Measurements from ENCODE around the gene MRPL4. TPM values are rescaled to one million over a fixed set of nuclear protein-coding genes. Genes with fewer than 3 reads are reported as not detected.

The MRPL4 gene
- total RNA-seq, 1 experiment from 2014 or later, result 146 TPM

DNA sequence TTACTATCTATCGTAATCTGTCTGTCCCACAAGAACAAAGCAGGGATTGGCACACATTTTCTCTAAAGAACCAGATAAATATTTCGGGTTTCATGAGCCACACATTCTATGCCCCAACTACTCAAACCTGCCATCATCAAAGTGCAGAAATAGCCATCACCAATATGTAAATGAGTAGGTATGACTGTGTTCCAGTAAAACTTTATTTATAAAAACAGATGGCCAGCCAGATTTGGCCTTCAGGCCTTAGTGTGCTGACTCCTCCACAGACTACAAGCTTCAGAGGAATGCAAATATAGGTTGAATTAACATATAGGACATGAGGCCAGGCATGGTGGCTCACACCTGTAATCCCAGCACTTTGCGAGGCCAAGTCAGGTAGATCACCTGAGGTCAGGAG, 48.3 kb upstream of the MRPL4 start:
- no peak for DNase-seq (ENCODE audit: low read depth, low spot score)

DNA sequence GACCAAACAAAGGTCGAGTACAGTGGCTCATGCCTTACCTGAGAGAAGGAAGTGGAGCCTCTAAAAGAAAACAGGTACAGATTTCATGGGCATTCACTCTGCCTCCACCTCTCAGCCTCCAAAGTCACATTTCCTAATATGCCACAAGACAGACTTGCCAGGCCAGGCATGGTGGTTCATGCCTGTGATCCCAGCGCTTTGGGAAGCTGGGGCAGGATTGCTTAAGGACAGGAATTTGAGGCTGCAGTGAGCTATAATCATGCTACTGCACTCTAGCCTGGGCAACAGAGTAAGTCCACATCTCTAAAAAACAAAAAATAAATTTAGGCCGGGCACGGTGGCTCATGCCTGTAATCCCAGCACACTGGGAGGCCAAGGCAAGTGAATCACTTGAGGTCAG, 46.4 kb upstream of the MRPL4 start:
- H3K27me3 ChIP-seq (ENCODE audit: insufficient read depth, low read length), result no peaks in the 10 kb centered on the region
- ChIA-PET RAD21 (ENCODE audit: low non-redundant PET in 1 of 2, low total read pairs in 2 of 2, uncharacterized antibody in 2 of 2, unreplicated experiment in 2 of 2) (no interaction called here), CTCF (interaction anchor here (0.7 to 1.1 kb wide), 2 partner anchors 13 to 45 kb away, joined by 3 to 4 read pairs; no protein-coding TSS in a partner anchor), POLR2A (interaction anchor here (0.9 kb wide), 1 partner anchor 11 kb away, joined by 5 read pairs; the partner anchor contains the start of gene DNMT1)
- no peaks in the 10 kb centered on the region for H4K20me1 ChIP-seq (ENCODE audit: insufficient read depth)
- no peak overlapping the region for H3K9ac ChIP-seq (ENCODE audit: low read length)
- H3K27ac ChIP-seq (ENCODE audit: low read depth, low read length), result no peak overlapping the region
- TF ChIP-seq POLR2AphosphoS5 (IDR thresholded peaks at IDR 0.05; ENCODE audit: low read depth, low read length) (no peak), TCF7L2 (IDR thresholded peaks at IDR 0.05; ENCODE audit: borderline replicate concordance, extremely low read depth, insufficient read depth, insufficient read length) (no peak), JUND (IDR thresholded peaks at IDR 0.05) (no peak), ZFX (IDR thresholded peaks at IDR 0.05) (no peak), ZNF274 (IDR thresholded peaks at IDR 0.05; ENCODE audit: low read depth, low read length) (no peak), SRF (IDR thresholded peaks at IDR 0.05; ENCODE audit: low read depth) (no peak), EZH2phosphoT487 (IDR thresholded peaks at IDR 0.05; ENCODE audit: borderline replicate concordance) (no peak)
- TF ChIP-seq, protein P1, sequence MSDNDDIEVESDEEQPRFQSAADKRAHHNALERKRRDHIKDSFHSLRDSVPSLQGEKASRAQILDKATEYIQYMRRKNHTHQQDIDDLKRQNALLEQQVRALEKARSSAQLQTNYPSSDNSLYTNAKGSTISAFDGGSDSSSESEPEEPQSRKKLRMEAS (IDR thresholded peaks at IDR 0.05), result no peak
- TF ChIP-seq, protein P2, sequence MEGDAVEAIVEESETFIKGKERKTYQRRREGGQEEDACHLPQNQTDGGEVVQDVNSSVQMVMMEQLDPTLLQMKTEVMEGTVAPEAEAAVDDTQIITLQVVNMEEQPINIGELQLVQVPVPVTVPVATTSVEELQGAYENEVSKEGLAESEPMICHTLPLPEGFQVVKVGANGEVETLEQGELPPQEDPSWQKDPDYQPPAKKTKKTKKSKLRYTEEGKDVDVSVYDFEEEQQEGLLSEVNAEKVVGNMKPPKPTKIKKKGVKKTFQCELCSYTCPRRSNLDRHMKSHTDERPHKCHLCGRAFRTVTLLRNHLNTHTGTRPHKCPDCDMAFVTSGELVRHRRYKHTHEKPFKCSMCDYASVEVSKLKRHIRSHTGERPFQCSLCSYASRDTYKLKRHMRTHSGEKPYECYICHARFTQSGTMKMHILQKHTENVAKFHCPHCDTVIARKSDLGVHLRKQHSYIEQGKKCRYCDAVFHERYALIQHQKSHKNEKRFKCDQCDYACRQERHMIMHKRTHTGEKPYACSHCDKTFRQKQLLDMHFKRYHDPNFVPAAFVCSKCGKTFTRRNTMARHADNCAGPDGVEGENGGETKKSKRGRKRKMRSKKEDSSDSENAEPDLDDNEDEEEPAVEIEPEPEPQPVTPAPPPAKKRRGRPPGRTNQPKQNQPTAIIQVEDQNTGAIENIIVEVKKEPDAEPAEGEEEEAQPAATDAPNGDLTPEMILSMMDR (IDR thresholded peaks at IDR 0.05 in 2 of 3, conservative IDR thresholded peaks at IDR 0.05 in 1 of 3; ENCODE audit: borderline replicate concordance in 1 of 3, insufficient read depth in 1 of 3, low read depth in 2 of 3, low read length in 2 of 3), result no peak
- no peak overlapping the region for H2AFZ ChIP-seq (ENCODE audit: low read depth, low read length, poor library complexity, severe bottlenecking)
- no peaks in the 10 kb centered on the region for H3K9me2 ChIP-seq (ENCODE audit: insufficient read depth)
- H3K4me1 ChIP-seq (ENCODE audit: control insufficient read depth in 1 of 2, insufficient read depth in 2 of 2, low read length in 2 of 2), result peaks cover 27 to 33% of the 10 kb centered on the region in 2 experiments
- H3K79me2 ChIP-seq (ENCODE audit: insufficient read depth, low read length), result no peaks in the 10 kb centered on the region
- no TSS peak for BruUV-seq (replicated peaks)
- DNase-seq (ENCODE audit: low read depth, low spot score) (no peak), ATAC-seq (no peak)
- no peak overlapping the region for H3K4me3 ChIP-seq (replicated peaks in 1 of 2; ENCODE audit: low read depth in 1 of 2, low read length in 2 of 2)
- H3K4me2 ChIP-seq (ENCODE audit: low read length), result no peak overlapping the region
- H3K36me3 ChIP-seq (ENCODE audit: control insufficient read depth in 1 of 2, insufficient read depth in 2 of 2, low read length in 2 of 2), result no peaks in the 10 kb centered on the region
- intact Hi-C loops (cut with micrococcal nuclease), result no loop called here
- H3K9me3 ChIP-seq (ENCODE audit: control insufficient read depth in 1 of 2, insufficient read depth in 1 of 2, low read depth in 1 of 2, low read length in 2 of 2), result peaks cover 0 to 9% of the 10 kb centered on the region in 2 experiments; a peak in 1 of 4 replicates

More for the DNA sequence above, 48.3 kb upstream of the MRPL4 start:
- no TSS peak for BruUV-seq (replicated peaks)
- Histone ChIP-seq H3K4me1 (ENCODE audit: control insufficient read depth in 1 of 2, insufficient read depth in 2 of 2, low read length in 2 of 2) (peaks cover 27 to 33% of the 10 kb centered on the region in 2 experiments), H3K9ac (ENCODE audit: low read length) (no peak overlapping the region), H3K27ac (ENCODE audit: low read depth, low read length) (no peak overlapping the region), H3K36me3 (ENCODE audit: control insufficient read depth in 1 of 2, insufficient read depth in 2 of 2, low read length in 2 of 2) (no peaks in the 10 kb centered on the region), H3K4me3 (replicated peaks in 1 of 2; ENCODE audit: low read depth in 1 of 2, low read length in 2 of 2) (no peak overlapping the region), H2AFZ (ENCODE audit: low read depth, low read length, poor library complexity, severe bottlenecking) (no peak overlapping the region), H4K20me1 (ENCODE audit: insufficient read depth) (no peaks in the 10 kb centered on the region), H3K9me2 (ENCODE audit: insufficient read depth) (no peaks in the 10 kb centered on the region), H3K9me3 (ENCODE audit: control insufficient read depth in 1 of 2, insufficient read depth in 1 of 2, low read depth in 1 of 2, low read length in 2 of 2) (peaks cover 0 to 9% of the 10 kb centered on the region in 2 experiments; a peak in 1 of 4 replicates), H3K27me3 (ENCODE audit: insufficient read depth, low read length) (no peaks in the 10 kb centered on the region), H3K79me2 (ENCODE audit: insufficient read depth, low read length) (no peaks in the 10 kb centered on the region), H3K4me2 (ENCODE audit: low read length) (no peak overlapping the region)
- intact Hi-C loops (cut with micrococcal nuclease), result no loop called here
- ChIA-PET CTCF (no interaction called here), POLR2A (no interaction called here), RAD21 (ENCODE audit: low non-redundant PET in 1 of 2, low total read pairs in 2 of 2, uncharacterized antibody in 2 of 2, unreplicated experiment in 2 of 2) (no interaction called here)
- ATAC-seq, result no peak
- TF ChIP-seq, protein P1 (IDR thresholded peaks at IDR 0.05), result no peak
- TF ChIP-seq ZNF274 (IDR thresholded peaks at IDR 0.05; ENCODE audit: low read depth, low read length), result no peak
- TF ChIP-seq CBX3 (IDR thresholded peaks at IDR 0.05; ENCODE audit: low read depth), result no peak
- TF ChIP-seq EGR1 (IDR thresholded peaks at IDR 0.05; ENCODE audit: low read depth), result no peak
- TF ChIP-seq POLR2A (IDR thresholded peaks at IDR 0.05; ENCODE audit: borderline replicate concordance, extremely low read depth, insufficient read depth, insufficient read length), result no peak
- no peak for TF ChIP-seq RAD21 (IDR thresholded peaks at IDR 0.05; ENCODE audit: low read depth)
- TF ChIP-seq CEBPB (IDR thresholded peaks at IDR 0.05; ENCODE audit: low read depth), result no peak
- no peak for TF ChIP-seq SIN3A (IDR thresholded peaks at IDR 0.05; ENCODE audit: low read depth)
- no peak for TF ChIP-seq EZH2phosphoT487 (IDR thresholded peaks at IDR 0.05; ENCODE audit: borderline replicate concordance)
